Measurements from ENCODE around the gene WDR20. TPM values are rescaled to one million over a fixed set of nuclear protein-coding genes. Genes with fewer than 3 reads are reported as not detected.
A peak's percentile ranks its signal among the peaks of the same experiment; 100 is the strongest.
"Not testable (repeated sequence)": the region's sequence is repeated elsewhere in the genome, so short reads cannot be mapped to it uniquely, and the experiment has no call there.

The WDR20 gene
- 16.8 and 20.1 TPM in 2 replicates for total RNA-seq

GRCh38 chr14:102139286-102140026 lies at the start of gene WDR20:
Gene WDR20 (plus strand): TSS chr14:102139897. CDS start chr14:102139924, 27 bp downstream.
- DNase-seq = peak; percentile 98

GRCh38 chr14:102090713-102091112 lies 49.0 kb upstream of the WDR20 start:
- no peak for DNase-seq

GRCh38 chr14:102092806-102093205 lies 46.9 kb upstream of the WDR20 start:
- DNase-seq = no peak

- DNase-seq = no peak
These were observed 45.6 kb upstream of the WDR20 start for GRCh38 chr14:102094101-102094500.

- DNase-seq = no peak
These were observed 44.3 kb upstream of the WDR20 start for GRCh38 chr14:102095231-102095870.

- DNase-seq = no peak
These were observed 43.7 kb upstream of the WDR20 start for GRCh38 chr14:102095871-102096568.

- peak; percentile 85 for DNase-seq
These were observed 43.0 kb upstream of the WDR20 start for GRCh38 chr14:102096569-102097188.

GRCh38 chr14:102097441-102098135 lies 42.1 kb upstream of the WDR20 start:
- DNase-seq = no peak

GRCh38 chr14:102103062-102103695 lies 36.5 kb upstream of the WDR20 start:
- no peak for DNase-seq

GRCh38 chr14:102105369-102105768 lies 34.3 kb upstream of the WDR20 start:
- DNase-seq = no peak

- DNase-seq = not testable (repeated sequence)
These were observed 30.4 kb upstream of the WDR20 start for GRCh38 chr14:102109332-102109731.

- no peak for DNase-seq
These were observed 28.6 kb upstream of the WDR20 start for GRCh38 chr14:102111101-102111500.

GRCh38 chr14:102116361-102117180 lies 23.1 kb upstream of the WDR20 start:
- DNase-seq = no peak

GRCh38 chr14:102117852-102118251 lies 21.8 kb upstream of the WDR20 start:
- DNase-seq = no peak

- no peak for DNase-seq
These were observed 18.8 kb upstream of the WDR20 start for GRCh38 chr14:102120888-102121287.

GRCh38 chr14:102121567-102121966 lies 18.1 kb upstream of the WDR20 start:
- DNase-seq = peak; percentile 16

- DNase-seq = no peak
These were observed 15.3 kb upstream of the WDR20 start for GRCh38 chr14:102124419-102124818.

- DNase-seq = peak; percentile 10
These were observed 14.2 kb upstream of the WDR20 start for GRCh38 chr14:102125546-102125945.

- no peak for DNase-seq
These were observed 12.8 kb upstream of the WDR20 start for GRCh38 chr14:102126807-102127455.

GRCh38 chr14:102131741-102132140 lies 8.0 kb upstream of the WDR20 start:
- DNase-seq = no peak

GRCh38 chr14:102134021-102134420 lies 5.7 kb upstream of the WDR20 start:
- not testable (repeated sequence) for DNase-seq

All from dermis blood vessel endothelial cell (primary cell).